ENCODE measurements around the gene GSTM3. TPM values are rescaled to one million over a fixed set of nuclear protein-coding genes. Genes with fewer than 3 reads are reported as not detected.

GSTM3 gene
- total RNA-seq, 4 donors from 2014 or later, result 16.3 to 72.6 (median 32.4) TPM

- no peaks in the 10 kb centered on the region for H3K27me3 ChIP-seq
- peaks cover 0 to 6% (median 0%) of the 10 kb centered on the region in 3 donors for H3K36me3 ChIP-seq
- peak overlapping the region in 3 of 4 donors; percentile 93 to 94 (median 94) for H3K27ac ChIP-seq
- TF ChIP-seq CTCF (IDR thresholded peaks at IDR 0.05) (no peak), POLR2A (IDR thresholded peaks at IDR 0.05) (peak; percentile 68 to 80)
- peak in 2 of 3 donors; percentile 76 to 86 for DNase-seq
- no peaks in the 10 kb centered on the region for H3K9me3 ChIP-seq
- peaks cover 0 to 46% (median 0%) of the 10 kb centered on the region in 4 donors for H3K4me1 ChIP-seq
- H3K4me3 ChIP-seq, result peak overlapping the region in 2 of 4 donors; percentile 15 to 23
These were observed 25.2 kb upstream of the GSTM3 start for GRCh38 chr1:109765896-109766615.

- peak overlapping the region in 3 of 4 donors; percentile 93 to 94 (median 94) for H3K27ac ChIP-seq
These were observed 24.6 kb upstream of the GSTM3 start for GRCh38 chr1:109765483-109765815.

GRCh38 chr1:109764561-109765482 lies 24.0 kb upstream of the GSTM3 start:
- H3K9me3 ChIP-seq, result no peaks in the 10 kb centered on the region
- TF ChIP-seq POLR2A (IDR thresholded peaks at IDR 0.05), result peak in 1 of 2 donors; percentile 56
- TF ChIP-seq CTCF (IDR thresholded peaks at IDR 0.05), result no peak
- peak overlapping the region in 1 of 4 donors; percentile 66 for H3K4me3 ChIP-seq
- peaks cover 0 to 10% (median 0%) of the 10 kb centered on the region in 3 donors for H3K36me3 ChIP-seq
- DNase-seq, result peak in 2 of 3 donors; percentile 57 to 66
- peaks cover 0 to 51% (median 0%) of the 10 kb centered on the region in 4 donors for H3K4me1 ChIP-seq
- no peaks in the 10 kb centered on the region for H3K27me3 ChIP-seq
- peak overlapping the region in 3 of 4 donors; percentile 93 to 94 (median 94) for H3K27ac ChIP-seq

More at GRCh38 chr1:109765483-109765815, 24.6 kb upstream of the GSTM3 start:
- no peaks in the 10 kb centered on the region for H3K27me3 ChIP-seq
- TF ChIP-seq CTCF (IDR thresholded peaks at IDR 0.05) (no peak), POLR2A (IDR thresholded peaks at IDR 0.05) (no peak)
- H3K36me3 ChIP-seq, result peaks cover 0 to 6% (median 0%) of the 10 kb centered on the region in 3 donors
- peak in 1 of 3 donors; percentile 23 for DNase-seq
- H3K4me1 ChIP-seq, result peaks cover 0 to 51% (median 0%) of the 10 kb centered on the region in 4 donors
- H3K4me3 ChIP-seq, result no peak overlapping the region
- H3K9me3 ChIP-seq, result no peaks in the 10 kb centered on the region

- Histone ChIP-seq H3K27ac (peak within 1 kb of the TSS in 3 of 4 donors; percentile 93 to 94 (median 94)), H3K27me3 (no peaks in the 10 kb centered on the region), H3K9me3 (no peaks in the 10 kb centered on the region), H3K4me1 (peaks cover 0 to 51% (median 0%) of the 10 kb centered on the region in 4 donors), H3K4me3 (peak within 1 kb of the TSS in 3 of 4 donors; percentile 50 to 66 (median 62)), H3K36me3 (peaks cover 0 to 20% (median 0%) of the 10 kb centered on the region in 3 donors)
- peak in 2 of 3 donors; percentile 94 to 96 for DNase-seq
- TF ChIP-seq CTCF (IDR thresholded peaks at IDR 0.05) (no peak), POLR2A (IDR thresholded peaks at IDR 0.05) (peak; percentile 99)
These were observed 23.0 kb upstream of the GSTM3 start, which contains the start of gene EPS8L3 for GRCh38 chr1:109763646-109764415. EPS8L3 (minus strand) TSS chr1:109763923; CDS start chr1:109761749, 2,174 bp downstream.
